Measurements from ENCODE around the gene LEKR1.

Gene LEKR1

DNA sequence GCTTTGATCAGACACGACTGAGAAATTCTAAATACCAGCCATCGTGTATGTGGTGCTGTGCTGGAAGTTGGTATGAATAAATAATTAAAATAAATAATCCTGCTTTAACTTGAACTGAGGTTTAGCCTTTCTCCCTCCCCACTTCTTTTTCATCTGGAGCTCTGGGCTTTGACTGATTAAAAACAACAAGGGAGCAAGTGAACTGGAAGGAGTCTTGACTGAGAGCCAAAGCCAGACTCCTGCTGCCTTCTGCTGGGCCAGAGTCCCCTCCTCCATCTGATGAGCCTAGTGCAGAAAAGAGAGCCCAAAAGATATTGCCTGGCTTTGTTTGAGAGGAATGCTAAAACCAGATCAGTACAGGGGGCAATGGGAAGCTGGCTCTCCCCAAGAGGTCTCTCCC lies 237.8 kb downstream of the LEKR1 start:
- no peak for DNase-seq

DNA sequence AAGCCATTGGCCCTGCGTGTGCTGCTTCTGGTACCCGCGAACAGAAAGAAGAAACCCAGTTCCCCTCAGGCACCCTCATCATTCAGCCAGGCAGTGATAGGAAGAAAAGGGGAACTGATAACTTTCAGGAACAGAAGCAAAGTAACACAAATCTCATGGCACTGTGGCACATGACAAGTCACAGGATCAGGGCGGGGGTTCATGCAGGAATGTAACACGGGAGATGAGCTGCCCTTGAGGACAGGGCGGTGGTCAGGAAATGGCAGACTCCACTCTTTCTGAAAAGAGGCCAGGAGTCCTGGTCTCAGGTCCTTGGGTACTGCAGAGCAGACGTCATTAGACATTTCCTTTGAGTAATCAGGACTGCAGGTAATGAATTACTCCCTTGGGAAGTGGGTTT lies 238.2 kb downstream of the LEKR1 start:
- DNase-seq, result no peak

DNA sequence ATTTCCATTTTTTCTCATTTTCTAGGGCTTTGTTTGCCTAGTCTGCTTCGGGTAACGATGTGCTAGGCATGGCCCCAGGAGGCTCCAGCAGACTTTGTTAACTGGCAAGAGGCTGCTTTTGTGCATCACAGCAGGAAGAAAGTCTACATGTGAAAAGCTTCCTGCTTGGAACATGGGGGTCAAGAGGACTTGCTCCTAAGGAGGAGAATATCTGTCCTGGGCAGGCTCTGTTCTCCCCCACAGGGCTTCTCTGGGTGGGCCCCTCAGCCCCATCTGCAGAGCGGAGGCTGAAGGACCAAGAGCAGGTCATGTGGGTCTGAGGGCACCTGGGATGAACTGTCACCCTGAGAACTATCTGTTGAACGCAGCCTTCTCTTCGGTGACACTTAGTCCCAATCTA lies 239.0 kb downstream of the LEKR1 start:
- no peak for DNase-seq

DNA sequence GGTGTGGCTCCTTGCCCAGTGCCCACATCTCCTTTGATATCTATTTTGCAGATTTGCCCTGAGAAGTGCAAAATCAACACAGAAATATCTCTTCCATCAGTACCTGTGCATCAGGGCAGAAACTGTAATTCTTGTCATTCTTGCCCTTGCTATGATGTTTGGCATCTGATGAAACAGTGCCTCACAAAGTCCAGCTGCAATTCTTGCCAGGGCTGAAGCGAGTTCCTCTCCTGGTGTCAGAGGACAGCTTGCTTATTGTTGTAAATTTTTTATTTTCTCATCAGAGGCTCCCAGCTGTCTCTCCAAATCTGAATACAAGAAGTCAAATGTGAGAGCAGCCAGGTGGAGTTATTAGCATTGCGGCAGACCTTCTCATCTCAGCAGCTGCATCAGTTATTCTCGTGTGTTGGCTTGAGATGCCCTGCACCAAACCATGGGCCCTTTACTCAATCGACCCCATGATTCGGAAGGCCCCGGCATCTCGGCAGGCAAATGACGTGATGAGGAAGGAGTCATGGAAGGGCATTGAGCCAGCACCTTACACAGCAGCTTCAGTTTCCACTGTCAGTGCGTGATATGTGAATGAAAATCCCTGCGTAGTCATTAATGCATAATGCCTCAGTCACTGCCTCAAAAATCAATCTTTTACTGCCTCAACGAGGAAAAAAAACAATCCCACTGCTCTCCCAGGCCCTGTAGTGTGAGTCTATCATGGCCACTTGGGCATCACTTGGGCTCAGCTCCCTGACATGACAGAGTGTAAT lies 240.4 kb downstream of the LEKR1 start:
- no peak for DNase-seq

DNA sequence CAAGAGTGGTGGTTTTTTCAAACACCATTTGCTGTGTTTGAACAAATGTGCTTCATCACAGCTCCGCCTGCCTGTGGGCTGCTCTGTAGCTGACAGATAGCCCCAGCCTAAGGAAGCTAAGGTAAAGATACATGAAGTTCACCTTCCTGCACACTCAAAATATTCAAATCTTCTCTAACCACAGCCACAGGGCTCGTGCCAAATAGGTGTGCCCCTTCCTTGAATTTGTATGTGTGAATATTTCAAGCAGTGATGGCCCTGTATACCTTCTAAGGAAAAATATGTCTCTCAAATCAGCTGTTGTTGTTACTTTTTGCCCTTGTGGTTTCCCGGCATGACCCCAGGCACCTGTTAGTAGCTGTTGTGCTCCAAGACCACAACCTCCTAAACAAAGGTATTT lies 241.0 kb downstream of the LEKR1 start:
- DNase-seq, result peak; percentile 70

DNA sequence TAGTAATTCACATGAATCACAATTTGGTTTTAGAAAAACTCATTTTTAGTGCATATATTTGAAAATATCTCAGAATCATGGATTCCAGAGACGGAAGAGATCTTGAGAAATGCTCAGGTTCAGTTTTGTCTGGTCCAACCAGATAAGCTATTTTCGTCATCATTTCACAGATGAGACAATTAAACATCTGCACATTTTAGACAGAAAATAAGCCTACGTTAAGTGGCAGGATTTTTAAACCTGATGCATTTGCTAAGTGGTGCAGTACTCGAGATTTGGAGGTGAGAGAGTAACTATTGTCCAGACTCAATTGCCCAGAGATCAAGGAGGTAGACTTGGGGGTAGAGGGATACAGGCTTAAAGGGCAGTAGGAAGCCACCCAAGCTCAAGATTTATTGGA lies 243.3 kb downstream of the LEKR1 start:
- no peak for DNase-seq

DNA sequence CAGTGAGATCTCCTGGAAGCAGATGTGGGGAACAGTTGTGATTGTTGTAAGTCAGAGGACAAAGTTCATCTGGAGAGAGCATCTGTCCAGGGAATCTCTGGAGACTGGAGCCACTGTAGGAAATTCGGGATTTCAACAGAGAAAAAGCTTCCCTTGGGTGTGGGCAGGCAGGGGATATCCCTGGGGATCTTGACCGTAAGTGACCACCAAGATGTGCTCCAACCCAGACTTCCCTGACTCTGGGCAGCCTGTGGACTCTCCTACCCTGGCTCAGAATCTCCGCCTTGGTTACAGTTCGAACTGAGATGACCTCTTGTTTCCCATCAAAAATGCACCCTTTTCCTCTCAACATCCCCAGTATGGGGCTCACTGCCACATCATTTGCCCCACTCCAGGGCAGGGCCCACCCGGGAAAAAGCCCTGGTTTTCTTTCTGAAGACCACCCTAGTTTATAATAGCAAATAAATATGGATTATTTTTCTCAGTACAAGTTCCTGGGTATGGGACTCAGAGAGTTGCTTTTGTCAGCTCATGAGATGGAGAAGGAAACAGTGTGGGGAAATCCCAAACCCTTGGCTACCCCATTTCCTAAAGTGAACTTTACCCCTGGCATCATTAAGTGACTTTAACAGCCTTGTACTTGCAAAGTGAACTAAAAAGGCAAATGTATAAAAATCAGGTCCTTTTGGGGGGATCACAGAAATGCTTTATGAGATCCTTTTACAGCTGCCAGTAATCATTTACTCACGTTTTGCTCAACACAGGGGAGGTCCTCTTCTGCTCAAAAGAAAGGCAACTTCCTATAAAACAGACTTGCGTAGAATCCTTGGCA lies 243.9 kb downstream of the LEKR1 start:
- no peak for DNase-seq

DNA sequence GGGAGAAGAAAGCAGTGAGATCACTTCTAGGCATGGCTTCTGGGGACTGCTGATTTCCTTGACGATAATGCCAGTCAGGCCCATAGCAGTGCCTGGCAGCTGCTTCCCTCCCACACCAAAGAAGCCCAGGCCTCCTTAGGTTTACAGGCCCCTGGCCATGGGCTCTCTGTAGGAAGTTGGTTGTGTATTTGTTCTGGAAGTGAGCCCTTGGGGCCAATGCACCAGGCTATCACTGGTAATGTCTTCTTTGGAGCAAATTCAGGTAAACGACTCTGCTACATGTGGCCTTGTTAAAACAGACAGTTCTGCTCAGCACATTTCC lies 244.5 kb downstream of the LEKR1 start:
- no peak for DNase-seq

DNA sequence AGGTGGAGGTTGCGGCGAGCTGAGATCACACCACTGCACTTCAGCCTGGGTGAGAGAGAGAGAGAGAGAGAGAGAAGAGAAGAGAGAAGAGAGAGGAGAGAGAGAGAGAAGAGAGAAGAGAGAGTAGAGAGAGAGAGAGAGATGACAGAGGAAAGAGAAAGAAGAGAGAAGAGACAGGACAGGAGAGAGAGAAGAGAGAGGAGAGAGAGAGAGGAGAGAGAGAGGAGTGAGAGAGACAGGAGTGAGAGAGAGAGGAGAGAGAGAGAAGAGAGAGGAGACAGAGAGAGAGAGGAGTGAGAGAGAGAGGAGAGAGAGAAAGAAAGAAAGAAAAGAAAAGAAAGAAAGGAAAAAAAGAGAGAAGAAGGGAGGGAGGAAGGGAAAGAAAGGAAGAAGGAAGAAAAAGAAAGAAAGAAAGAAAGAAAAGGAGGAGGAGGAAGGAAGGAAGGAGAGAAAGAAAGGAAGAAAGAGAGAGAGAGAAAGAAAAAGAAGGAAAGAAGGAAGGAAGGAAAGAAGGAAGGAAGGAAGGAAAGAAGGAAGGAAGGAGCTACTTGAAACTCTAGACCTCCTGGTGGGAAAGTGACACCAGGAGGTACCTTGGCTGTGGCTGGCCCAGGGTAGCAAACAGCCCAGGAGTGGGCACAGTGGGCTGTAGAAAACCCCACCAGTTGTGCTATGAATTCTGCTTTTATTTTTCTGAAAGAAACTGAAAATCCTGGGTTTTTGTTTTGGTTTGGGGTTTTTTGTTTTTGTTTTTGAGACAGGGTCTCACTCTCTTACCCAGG lies 245.8 kb downstream of the LEKR1 start:
- DNase-seq, result no peak

DNA sequence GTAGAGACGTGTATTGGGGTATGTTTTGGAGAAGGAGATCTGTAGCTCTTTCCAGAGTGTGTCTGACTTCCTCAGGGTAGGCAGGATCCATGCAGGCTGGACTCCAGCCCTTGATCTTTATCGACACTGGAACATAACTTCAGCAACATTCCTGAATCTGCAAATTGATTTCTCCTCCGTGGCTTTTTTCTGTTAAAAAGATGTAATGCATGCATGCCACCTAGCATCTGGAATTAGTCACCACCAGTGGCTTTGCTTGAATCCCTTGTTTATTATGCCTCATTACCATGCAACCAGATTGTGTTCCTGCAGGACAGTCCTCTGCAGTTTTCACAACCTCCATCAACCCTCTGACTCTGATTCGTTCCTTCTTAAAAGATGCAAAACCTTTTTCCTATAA lies 247.7 kb downstream of the LEKR1 start:
- no peak for DNase-seq

DNA sequence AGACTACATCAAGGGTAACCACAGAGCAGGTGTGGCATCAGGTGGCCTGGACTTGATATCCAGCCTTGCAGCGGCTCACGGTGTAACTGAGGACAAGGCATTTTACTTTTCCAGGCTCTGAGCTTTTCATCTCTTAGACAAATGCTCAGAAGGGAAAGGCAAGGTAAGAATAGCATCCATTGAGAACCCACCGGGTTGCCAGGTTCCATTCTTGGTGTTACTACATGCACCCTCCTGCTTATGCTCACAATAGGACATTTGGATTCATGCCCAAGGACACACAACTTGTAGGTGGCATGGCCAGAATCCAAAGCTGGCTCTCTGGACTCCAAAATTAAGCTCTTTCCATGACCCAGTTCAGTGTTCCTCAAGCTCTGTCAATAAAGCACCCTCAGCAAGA lies 248.3 kb downstream of the LEKR1 start:
- DNase-seq, result no peak

DNA sequence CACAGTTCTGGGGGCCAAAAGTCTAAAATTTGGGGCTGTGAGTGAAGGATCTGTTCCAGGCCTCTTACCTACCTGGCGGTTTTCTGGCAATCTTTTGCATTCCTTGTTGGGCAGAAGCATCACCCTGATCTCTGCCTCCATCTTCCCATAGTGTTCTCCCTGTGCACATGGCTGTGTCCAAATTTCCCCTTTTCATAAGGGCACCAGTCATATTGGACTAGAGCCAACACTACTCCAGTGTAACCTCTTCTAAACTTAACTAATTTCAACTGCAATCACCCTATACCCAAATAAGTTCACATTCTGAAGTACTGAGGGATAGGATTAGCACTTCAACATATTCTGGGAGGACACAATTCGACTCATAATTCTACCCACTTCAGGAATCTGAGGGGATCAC lies 248.8 kb downstream of the LEKR1 start:
- DNase-seq, result no peak

DNA sequence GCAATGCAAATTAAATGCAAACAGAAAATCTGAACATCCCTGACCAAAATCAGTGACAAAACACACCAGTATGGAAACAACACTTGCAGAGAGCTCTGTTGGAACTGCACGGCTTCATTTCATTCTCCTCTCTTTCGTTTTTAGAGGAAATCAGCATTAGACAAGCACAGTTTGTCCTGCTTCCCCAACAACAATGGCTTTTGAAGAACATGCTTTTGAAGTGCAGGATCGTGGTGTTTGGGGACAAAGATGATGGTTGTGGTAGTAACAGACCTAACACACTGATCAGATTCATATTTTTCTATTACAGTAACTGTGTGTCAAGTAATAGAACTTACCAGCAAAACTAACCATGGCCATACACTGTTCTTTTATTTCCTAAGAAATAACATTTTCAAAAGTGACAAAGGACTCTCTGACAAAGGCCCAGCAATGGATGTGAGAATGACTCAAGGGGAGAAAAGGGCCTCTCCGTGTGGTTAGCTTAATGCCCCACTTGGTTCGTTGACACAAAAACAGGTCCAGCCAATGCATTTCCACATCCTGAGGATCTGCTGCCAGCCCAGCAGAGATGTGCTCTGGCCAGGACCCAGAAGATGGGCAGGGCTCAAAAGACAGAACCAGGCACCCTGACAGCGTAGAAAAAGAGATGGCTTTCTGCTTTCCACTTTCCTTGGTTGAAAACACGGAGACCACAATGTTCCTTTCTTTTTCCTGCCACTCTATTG lies 249.7 kb downstream of the LEKR1 start:
- DNase-seq, result no peak

DNA sequence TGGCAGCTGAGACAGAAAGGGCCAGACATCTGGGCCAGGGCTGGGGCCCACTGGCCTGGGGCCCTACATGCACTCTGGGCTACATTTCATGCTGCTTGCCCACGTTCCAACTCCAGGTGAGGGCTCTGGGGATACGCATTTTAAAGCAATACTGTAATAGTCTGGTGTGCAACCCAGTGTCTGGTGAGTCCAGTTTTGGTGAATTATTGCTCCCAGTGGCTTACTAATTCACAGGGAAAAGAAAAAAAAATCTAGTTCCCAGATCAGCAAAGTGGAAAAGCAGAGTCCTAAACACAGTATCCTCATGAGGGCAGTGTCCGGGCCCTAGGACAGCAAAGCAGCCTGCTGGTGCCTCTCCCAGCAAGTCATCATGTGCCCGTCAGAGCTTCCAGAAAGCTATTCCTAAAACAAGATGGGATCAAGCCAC lies 251.4 kb downstream of the LEKR1 start:
- no peak for DNase-seq

DNA sequence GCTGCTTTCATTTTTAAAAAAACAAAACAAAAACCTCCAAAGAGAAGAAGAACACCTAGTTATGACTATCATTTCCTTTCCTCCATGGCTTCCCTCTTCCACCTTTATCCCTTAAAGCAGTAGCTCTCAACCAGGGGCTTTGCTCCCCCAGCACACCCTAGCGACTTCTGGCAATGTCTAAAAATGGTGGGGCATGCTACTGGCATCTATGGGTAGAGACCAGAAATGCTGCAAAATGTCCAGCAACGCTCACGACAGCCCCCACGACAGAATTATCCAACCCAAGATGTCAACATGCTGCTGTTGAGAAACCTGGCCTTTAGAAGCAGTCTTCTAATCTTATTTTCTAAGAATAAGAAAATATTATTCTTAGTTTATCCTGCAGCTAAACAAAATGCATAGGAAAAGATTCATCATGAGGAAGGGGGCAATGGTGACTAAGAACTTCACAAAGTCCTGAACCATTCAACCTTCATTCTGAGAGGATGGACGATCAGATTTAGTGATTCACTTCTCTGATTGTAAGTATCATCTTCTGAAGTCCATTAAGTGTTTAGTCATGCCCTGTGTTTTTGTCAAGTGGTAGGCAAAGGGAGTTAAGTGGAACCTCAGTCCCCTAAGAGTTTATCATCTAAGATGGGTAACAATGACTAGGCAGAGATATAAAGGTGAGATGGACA lies 252.1 kb downstream of the LEKR1 start:
- no peak for DNase-seq

DNA sequence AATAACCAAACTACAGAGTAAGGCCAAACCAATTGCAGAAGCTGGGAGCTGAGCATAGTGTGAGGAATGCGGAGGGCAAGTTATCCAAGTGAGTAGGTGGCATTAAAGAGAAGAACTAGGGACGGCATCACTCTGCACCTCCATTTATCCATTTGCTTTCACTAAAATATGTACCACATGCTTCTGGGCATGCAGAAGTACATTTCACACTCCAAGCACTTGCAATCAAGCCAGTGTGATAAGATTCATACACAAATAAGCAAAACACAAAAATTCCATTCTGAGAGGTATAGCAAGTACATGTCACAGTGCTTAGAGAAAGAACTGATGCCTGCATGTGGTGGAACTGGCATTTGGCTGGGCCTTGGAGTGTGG lies 252.6 kb downstream of the LEKR1 start:
- no peak for DNase-seq

DNA sequence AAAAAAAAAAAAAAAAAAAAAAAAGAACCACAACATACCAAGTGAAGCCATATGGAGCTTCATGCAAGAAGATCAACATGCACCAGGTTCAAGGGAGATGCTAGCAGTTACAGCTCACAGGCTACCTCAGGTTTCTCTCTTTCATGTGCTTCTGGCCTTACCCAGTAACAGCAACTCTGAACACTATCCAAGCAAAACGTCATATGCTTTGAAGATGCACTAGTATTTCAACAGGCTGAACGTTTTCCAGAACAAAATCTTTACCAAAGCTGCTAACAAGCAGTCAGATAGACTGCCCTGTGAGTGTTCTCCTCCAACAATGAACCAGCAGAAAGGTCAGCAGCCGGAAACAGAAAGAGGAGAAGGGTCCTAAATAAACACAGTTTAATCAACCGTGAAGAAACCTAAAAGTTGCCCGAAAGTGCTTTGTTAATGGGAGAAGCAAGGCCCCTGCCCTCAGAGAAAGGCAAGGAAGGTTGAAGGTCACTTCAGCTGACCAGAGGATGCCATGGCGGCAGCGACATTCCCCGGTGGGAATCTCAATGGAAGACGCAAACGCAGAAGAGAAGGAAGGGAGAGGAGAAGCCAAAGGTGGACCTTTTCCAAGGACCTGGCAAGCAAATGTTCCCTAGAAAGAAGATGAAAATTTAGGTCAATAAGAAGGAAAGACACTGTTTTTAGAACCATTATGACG lies 253.7 kb downstream of the LEKR1 start:
- DNase-seq, result no peak

DNA sequence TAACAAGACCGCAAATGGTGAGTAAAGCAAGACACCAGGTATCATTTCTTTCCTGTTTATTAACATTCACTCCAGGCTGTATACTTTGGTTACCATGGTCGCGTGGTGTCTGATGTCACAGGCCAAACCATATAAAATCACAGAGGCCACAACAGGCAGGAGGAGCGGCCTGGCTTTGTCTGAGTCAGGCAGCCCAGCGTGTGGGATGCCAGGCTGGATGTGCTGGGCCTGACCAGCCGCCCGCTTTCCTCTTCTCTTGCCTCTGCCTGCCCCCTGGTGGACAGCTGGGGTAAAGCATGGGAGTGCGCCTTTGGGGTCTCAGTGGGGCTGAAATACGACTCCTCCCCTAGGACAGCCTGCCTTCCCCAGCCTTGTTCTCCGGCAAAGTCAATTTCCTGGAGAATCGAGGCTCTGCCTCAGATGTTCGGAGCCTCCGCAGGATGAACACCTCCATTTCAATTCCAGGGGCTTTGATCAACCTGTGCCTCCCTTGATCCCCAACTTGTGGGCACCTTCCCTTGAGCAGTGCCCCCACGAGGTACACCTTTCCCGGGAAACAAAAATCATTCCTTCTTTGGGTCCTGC lies 255.6 kb downstream of the LEKR1 start:
- DNase-seq, result peak; percentile 90

DNA sequence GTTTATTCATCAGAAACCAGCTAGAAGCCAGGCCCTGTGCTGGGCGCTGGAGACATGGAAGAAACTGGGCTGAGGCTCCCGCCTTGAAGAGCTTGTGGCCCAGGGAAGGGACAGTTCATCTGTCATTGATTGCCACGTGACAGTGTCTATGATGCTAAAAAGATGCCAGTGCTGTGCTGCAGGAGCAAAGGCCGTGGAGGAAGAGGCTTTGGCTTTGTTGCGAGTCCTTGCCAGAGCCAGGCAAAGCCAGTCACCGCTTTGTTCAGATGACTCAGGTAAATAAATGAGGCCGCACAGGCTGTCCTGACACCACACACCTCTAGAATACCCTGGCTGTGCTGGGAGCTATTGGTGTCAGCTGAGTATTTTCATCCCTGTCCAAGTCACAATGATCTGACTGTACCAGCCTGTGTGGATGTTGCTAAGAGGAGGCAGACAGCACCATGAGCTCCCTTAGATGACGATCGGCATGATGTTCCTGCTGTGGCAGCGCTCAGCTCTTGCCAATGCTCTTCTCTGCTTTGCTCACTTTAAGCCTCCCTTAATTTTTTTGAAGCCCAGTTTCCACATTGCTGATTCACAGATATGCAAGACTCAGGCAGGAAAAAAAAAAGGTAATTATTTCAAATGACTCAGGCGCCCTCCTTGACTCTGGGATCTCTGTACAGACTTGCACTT lies 256.3 kb downstream of the LEKR1 start:
- DNase-seq, result no peak

DNA sequence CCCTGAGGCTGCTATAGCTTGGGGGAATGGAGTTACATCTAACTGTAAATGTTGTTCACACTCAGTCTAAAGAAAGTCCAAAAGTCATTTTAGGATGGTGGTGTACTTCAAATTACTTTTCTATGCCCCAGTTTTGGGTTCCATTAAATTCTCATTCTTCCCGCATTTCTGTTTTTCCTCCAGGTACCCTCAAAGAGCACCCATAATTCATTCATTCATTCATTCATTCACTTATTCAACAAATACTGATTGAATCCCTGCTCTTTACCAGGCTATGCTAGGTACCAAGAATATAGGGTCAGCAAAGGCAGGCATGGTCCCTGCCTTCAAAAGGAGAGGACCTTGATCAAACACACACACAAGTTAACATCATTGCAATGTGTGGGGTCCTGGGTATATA lies 257.7 kb downstream of the LEKR1 start:
- DNase-seq, result no peak
